ENCODE measurements around the gene LRRC4.
A peak's percentile ranks its signal among the peaks of the same experiment; 100 is the strongest.

DNA sequence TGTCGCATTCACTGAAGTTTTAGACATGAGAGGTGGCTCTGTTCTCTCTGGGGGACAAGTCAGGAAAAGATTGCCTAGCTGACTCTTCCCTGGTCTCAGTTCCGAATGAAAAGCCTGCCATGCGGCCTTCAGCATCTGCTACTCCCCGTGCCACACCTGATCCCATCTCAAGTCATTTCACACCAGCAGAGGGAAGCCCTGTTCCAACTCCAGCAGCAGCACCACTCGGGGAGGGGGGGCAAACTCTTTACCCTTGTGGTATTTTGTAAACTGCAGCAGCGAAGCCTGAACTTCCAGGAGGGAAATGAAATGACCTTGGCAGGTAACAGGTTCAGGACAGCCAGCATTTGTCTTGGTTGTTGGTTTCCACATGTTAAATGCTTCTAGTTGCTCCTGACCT, 13.8 kb downstream of the LRRC4 start:
- TF ChIP-seq CTCF (conservative IDR thresholded peaks at IDR 0.05 in 1 of 2, IDR thresholded peaks at IDR 0.05 in 1 of 2; ENCODE audit: extremely low read depth in 1 of 2, insufficient read depth in 1 of 2, low read depth in 1 of 2, low read length in 2 of 2): peak in 1 of 2 donors; percentile 14
- TF ChIP-seq EZH2 (IDR thresholded peaks at IDR 0.05; ENCODE audit: borderline replicate concordance, low read length): no peak

All from mammary epithelial cell (primary cell).